GM19239 (cell line): ENCODE measurements around the gene BBX.
"Not testable (repeated sequence)": the region's sequence is repeated elsewhere in the genome, so short reads cannot be mapped to it uniquely, and the experiment has no call there.

ENCODE experiments used
- DNase-seq: peaks from one replicate; pipeline ENCODE4 v3.0.0; 2011; ENCODE audit warnings: low spot score; ENCODE audit not compliant: insufficient read length
- FAIRE-seq: peaks from 2 replicates; lab custom pipeline; 2011; peaks lifted over from hg19 to GRCh38; lab: Jason Lieb, UNC

Gene BBX

GRCh38 chr3:107540857-107541256 is 18.1 kb downstream of the BBX start:
- FAIRE-seq (no peak), DNase-seq (no peak)

DNA sequence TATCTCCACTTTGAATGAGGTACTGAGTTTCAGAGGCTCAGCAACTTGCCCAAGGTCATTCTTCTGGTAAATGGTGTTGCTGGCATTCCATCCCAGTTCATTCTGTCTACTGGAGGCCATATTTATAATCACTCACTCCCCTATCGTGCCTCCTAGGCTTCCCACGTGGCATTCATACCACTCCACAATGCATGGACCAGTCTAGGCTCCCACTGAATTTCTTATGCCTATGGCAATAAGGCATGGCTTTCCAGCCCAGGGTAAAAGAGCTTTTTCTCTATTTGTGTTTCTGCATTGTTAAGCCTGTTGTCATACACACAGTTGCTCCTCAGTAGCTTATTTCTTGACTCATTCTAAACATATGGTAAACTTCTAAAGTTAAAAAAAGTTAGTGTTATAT is 19.9 kb downstream of the BBX start:
- DNase-seq (no peak), FAIRE-seq (no peak)

GRCh38 chr3:107543666-107544065 is 20.9 kb downstream of the BBX start:
- FAIRE-seq, result peak; percentile 68
- no peak for DNase-seq

GRCh38 chr3:107545680-107546120 is 22.9 kb downstream of the BBX start:
- DNase-seq, result no peak
- FAIRE-seq, result peak; percentile 31

GRCh38 chr3:107548601-107549000 is 25.8 kb downstream of the BBX start:
- DNase-seq, result no peak
- FAIRE-seq, result no peak

- no peak for DNase-seq
- FAIRE-seq, result peak; percentile 55
Observed at GRCh38 chr3:107555359-107555758, 32.6 kb downstream of the BBX start.

DNA sequence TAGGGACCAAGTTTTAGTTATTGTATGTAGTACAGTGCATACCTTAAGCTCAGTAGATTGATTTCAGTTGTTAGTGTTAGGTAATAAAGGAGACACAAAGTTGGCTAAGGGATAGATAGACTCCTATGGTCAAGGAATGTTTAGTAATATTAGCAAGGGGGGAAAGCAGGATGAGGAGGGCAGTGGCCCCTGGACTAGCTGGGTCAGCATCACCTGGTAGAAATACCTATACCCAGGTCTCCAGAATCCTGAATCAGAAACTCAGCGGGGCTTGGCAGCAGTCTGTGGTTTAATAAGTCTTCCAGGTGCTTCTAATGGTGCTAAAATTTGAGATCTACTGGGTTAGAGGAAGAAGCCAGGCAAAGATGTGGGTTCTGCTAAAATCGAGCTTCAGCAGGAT is 35.0 kb downstream of the BBX start:
- no peak for FAIRE-seq
- DNase-seq, result no peak

GRCh38 chr3:107560166-107560565 is 37.4 kb downstream of the BBX start:
- no peak for FAIRE-seq
- no peak for DNase-seq

GRCh38 chr3:107561980-107562379 is 39.2 kb downstream of the BBX start:
- FAIRE-seq, result no peak
- DNase-seq, result no peak

DNA sequence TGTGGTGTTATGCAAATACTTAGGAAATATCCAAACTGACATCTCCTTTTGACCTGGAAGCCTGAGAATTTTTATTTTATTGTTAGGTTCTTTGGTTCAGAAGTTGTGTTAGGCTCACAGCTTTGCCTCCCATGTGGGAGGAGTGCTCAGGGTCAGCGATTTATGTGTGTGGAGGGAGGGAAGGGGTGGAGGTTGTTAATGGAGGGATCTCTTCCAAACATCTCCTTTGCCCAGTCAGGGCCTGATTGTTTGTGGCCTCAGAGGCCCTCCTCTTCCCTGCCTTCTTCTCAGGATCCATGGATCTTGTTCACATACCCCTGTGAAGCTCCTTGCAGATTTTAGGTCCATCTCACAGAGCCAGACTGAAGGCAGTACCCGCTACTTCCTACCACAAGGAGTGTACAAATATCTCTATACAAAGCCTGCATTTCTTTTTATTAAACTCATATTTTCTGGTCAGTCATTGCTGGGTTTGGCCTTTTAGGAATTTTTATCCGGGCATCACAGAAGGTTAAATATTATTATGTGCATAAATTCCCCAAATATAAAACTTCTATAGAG is 40.3 kb downstream of the BBX start:
- DNase-seq (no peak), FAIRE-seq (no peak)

GRCh38 chr3:107565244-107565643 is 42.5 kb downstream of the BBX start:
- not testable (repeated sequence) for FAIRE-seq, DNase-seq

- not testable (repeated sequence) for FAIRE-seq, DNase-seq
Observed at GRCh38 chr3:107571089-107571488, 48.3 kb downstream of the BBX start.

- DNase-seq, FAIRE-seq: not testable (repeated sequence)
Observed at GRCh38 chr3:107571492-107571891, 48.7 kb downstream of the BBX start.

- FAIRE-seq (peak; percentile 92), DNase-seq (peak; percentile 18)
Observed at GRCh38 chr3:107574650-107575049, 51.9 kb downstream of the BBX start.

DNA sequence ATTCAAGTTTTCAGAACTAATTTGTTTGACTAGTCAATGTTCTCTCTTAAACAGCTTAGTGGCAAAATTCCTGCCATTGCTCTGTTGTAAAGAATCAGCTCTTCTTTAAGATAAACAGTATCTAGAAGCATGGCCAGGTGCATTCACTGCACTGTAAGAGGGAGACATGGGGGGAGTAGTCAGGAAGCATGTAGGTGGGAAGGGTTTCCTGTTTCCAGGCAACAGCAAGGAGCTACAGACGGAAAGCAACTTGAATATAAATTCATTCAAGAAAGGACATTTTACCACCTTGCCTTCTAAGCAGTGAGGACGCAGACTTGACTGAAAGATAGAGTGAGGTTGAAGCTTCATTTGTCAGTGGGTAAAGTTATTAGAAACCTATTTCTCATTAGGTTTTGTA is 55.3 kb downstream of the BBX start:
- FAIRE-seq (no peak), DNase-seq (no peak)

GRCh38 chr3:107578523-107578922 is 55.8 kb downstream of the BBX start:
- FAIRE-seq (no peak), DNase-seq (no peak)

GRCh38 chr3:107579371-107579770 is 56.6 kb downstream of the BBX start:
- no peak for DNase-seq
- FAIRE-seq, result no peak

DNA sequence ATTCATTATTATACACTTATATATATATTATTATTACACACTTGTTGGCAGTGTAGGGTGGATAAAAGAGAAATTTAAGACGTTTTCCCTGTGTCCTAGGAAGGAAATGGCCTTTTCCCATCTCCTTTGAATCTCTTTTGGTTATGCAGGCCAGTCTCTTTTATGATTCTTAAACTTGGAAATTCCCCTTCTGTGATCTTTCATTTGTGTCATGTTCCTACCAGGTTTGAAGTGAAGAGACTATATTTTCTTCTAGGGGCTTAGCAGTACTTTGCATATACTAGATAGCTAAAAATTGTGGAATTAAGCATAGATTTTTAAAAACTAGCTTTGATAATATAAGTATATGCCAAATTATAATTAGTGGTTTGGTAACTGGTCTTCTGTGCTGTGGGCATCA is 58.5 kb downstream of the BBX start:
- DNase-seq (no peak), FAIRE-seq (no peak)

- DNase-seq (no peak), FAIRE-seq (no peak)
Observed at GRCh38 chr3:107588217-107588616, 65.5 kb downstream of the BBX start.

DNA sequence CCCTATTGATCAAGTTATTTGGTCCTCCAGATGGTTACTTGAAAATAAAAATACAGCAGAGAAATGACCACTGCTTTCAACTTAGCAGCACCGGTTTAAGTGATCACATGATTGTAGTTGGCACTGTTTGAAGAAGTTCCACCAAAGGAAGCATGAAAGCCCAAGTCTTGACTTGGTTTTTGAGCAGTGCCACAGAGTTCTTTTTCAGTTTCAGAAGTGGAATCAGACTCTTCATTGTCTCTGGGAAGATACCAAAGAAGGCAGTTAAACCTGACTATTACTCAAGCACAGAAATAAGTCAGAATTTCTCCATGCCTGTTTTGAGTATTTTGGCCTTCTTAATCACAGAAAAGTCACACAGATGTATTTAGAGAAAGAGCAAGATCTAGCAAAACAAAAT is 66.7 kb downstream of the BBX start:
- FAIRE-seq (peak; percentile 90), DNase-seq (no peak)

DNA sequence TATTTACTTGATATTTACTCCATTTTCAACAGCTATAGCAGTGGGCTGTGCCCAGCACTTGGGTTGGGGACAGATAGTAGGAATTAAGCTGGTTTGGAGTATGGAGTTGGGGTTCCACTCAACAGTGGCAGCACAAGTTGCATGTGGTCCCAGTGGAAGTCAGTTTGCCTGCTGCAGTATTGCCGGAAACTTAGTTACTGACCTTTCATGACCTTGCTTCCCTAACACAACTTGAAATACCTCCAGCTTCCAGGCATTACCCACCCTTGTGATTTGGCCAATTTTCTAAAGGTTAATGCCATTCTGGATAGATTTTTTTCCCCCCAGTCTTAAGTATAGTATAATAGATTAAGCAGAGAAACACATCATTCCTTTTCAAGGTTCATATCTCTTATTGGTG is 68.0 kb downstream of the BBX start:
- FAIRE-seq (no peak), DNase-seq (no peak)

- DNase-seq, result no peak
- FAIRE-seq, result no peak
Observed at GRCh38 chr3:107592073-107592472, 69.3 kb downstream of the BBX start.

DNA sequence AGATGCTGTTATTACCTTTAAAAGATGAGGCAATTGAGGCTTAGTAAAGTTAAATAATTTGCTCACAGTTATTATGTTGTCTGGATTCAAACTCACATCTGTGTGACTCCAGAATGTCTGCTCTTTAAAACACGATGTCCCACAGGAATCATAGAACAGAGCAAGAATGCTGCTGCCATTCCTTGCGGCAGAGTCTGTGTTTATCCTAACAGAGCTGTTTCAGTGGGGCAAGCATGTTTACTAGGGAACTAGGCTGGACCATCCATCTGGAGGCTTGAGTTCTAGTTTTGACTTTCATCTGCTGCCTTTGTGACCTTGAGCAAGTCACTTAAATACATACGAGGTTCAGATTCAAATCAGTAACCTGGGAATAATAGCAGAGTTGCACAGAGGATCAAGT is 72.1 kb downstream of the BBX start:
- DNase-seq, result no peak
- FAIRE-seq, result no peak
